Esophagus squamous epithelium (tissue), 5 donors: Measurements from ENCODE around the gene LRRC10B. TPM values are rescaled to one million over a fixed set of nuclear protein-coding genes. Genes with fewer than 3 reads are reported as not detected.

Source experiments
- DNase-seq: peaks from one replicate; lab custom pipeline; 2025; lab: John Stamatoyannopoulos, UW
- H3K27ac ChIP-seq, 4 donors: fragments of 200-600 bp; sonication (generic); one replicate each; pipeline ENCODE4 v1.5.1; 2016 to 2019; ENCODE audit warnings: mild to moderate bottlenecking in 1 of 4
- H3K27me3 ChIP-seq, 4 donors: fragments of 200-600 bp; sonication (generic); 1 replicate in 3 of 4; 2 replicates in 1 of 4; pipeline versions ENCODE4 v1.5.1 to v1.6.0; 2017 to 2021; ENCODE audit warnings: antibody characterized with exemption in 1 of 4
- H3K36me3 ChIP-seq, 3 donors: fragments of 200-600 bp; sonication (generic); one replicate each; pipeline ENCODE4 v1.5.1; 2016 to 2019
- H3K4me1 ChIP-seq, 3 donors: fragments of 200-600 bp; sonication (generic); one replicate each; pipeline ENCODE4 v1.5.1; 2017 to 2019
- H3K4me3 ChIP-seq, 4 donors: fragments of 200-600 bp; sonication (generic); 1 replicate in 3 of 4; 2 replicates in 1 of 4; pipeline ENCODE4 v1.5.1; 2016 to 2019; ENCODE audit warnings: mild to moderate bottlenecking in 2 of 4, moderate library complexity in 1 of 4
- H3K9me3 ChIP-seq, 3 donors: fragments of 200-600 bp; sonication (generic); one replicate each; pipeline ENCODE4 v1.5.1; 2016 to 2019
- POLR2A ChIP-seq, 4 donors: fragments of 450-650 bp; IDR thresholded peaks; one replicate each; pipeline ENCODE4 v1.6.1; 2017; ENCODE audit warnings: antibody characterized with exemption in 4 of 4, mild to moderate bottlenecking in 4 of 4, moderate library complexity in 3 of 4
- WGBS, 2 donors: methylation state at CpG; one replicate each; pipeline ENCODE4 v1.1.5; 2018; 5-methylcytosine and 5-hydroxymethylcytosine counted together
- intact Hi-C: fragments of 100-400 bp; cut with DNase I; formaldehyde crosslinking; loops from one replicate; pipeline ENCODE4 v1.15.0; 2022
- small RNA-seq, 4 donors: library from RNA; depleted of rRNA; stranded (forward); fragments of <200 nt; gene quantifications; one replicate each; pipeline ENCODE3, GENCODE V24; 2016
- total RNA-seq, 4 donors: library from RNA; depleted of rRNA; stranded (reverse); fragments of >200 nt; gene quantifications; one replicate each; pipeline ENCODE4 v1.1.0, GENCODE V29; 2016
- TF ChIP-seq, protein P1 (sequence below), 6 experiments: fragments of 450-650 bp in 4 of 6; fragments of 200-600 bp in 2 of 6; sonication (generic) in 2 of 6; IDR thresholded peaks; one replicate each; pipeline ENCODE4 v1.5.1; 2016 to 2019; ENCODE audit warnings: antibody characterized with exemption in 6 of 6, mild to moderate bottlenecking in 4 of 6, moderate library complexity in 4 of 6
- donor health status: DM: yes; HTN: yes; CAD: no.

LRRC10B gene
- total RNA-seq, 4 donors from 2014 or later: 0.76 to 1.3 TPM; not detected in 2

DNA sequence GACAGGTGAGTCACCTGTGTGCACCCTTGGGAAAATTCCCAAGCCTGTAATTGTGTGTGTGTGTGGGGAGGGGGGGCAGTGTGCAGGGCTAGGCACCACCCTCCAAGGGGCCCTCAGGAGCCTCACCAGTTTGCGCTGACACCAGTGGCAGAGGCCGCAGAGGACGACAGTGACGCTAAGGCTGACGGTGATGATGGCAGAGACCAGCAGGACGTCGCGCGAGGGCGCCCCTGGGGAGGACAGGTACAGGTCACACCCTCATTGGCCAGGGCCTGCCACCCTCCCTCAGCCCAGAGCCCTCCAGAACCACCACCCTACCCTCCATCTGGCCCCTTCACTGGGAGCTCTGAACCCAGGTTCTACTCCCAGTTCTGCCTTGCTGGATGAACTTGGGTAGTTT is 47.4 kb downstream of the LRRC10B start:
- no peak overlapping the region for H3K27ac ChIP-seq
- H3K4me1 ChIP-seq: peaks cover 0 to 11% (median 6%) of the 10 kb centered on the region in 3 donors
- 60 to 64% methylated on average over 1 to 5 of the region's 10 CpGs for WGBS, 2 donors
- DNase-seq: no peak
- intact Hi-C loops: no loop called here
- no peak for TF ChIP-seq POLR2A (IDR thresholded peaks at IDR 0.05)
- TF ChIP-seq, protein P1, sequence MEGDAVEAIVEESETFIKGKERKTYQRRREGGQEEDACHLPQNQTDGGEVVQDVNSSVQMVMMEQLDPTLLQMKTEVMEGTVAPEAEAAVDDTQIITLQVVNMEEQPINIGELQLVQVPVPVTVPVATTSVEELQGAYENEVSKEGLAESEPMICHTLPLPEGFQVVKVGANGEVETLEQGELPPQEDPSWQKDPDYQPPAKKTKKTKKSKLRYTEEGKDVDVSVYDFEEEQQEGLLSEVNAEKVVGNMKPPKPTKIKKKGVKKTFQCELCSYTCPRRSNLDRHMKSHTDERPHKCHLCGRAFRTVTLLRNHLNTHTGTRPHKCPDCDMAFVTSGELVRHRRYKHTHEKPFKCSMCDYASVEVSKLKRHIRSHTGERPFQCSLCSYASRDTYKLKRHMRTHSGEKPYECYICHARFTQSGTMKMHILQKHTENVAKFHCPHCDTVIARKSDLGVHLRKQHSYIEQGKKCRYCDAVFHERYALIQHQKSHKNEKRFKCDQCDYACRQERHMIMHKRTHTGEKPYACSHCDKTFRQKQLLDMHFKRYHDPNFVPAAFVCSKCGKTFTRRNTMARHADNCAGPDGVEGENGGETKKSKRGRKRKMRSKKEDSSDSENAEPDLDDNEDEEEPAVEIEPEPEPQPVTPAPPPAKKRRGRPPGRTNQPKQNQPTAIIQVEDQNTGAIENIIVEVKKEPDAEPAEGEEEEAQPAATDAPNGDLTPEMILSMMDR (IDR thresholded peaks at IDR 0.05): no peak
- H3K4me3 ChIP-seq: no peak overlapping the region
- no peaks in the 10 kb centered on the region for H3K9me3 ChIP-seq
- H3K27me3 ChIP-seq: peaks cover 6 to 100% (median 16%) of the 10 kb centered on the region in 4 donors
- H3K36me3 ChIP-seq: no peaks in the 10 kb centered on the region

DNA sequence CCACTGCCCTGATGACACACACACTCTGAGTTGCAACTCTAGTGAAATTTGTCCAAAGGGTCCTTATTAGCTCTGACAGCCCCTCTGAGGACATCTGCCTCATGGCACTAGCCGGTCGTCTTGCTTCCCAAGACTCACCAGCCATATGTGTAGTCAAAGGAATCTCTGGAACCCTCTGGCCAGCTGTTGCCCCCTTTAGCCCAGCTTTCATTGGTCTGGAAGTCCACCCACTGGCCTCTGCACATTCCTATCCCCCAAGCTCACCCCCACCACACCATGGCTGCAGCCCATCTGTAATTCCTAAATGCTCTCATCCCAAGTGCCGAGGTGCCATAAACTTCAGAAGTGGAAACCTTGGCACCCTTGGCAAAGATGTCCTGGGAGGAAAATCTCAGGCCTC is 48.1 kb downstream of the LRRC10B start:
- intact Hi-C loops: no loop called here
- H3K27ac ChIP-seq: no peak overlapping the region
- H3K4me3 ChIP-seq: no peak overlapping the region
- no peaks in the 10 kb centered on the region for H3K9me3 ChIP-seq
- 73 to 84% methylated on average over 3 of the region's 3 CpGs for WGBS, 2 donors
- H3K27me3 ChIP-seq: peaks cover 6 to 99% (median 16%) of the 10 kb centered on the region in 4 donors
- no peak for DNase-seq
- H3K4me1 ChIP-seq: peaks cover 0 to 11% (median 6%) of the 10 kb centered on the region in 3 donors
- H3K36me3 ChIP-seq: no peaks in the 10 kb centered on the region
- no peak for TF ChIP-seq POLR2A (IDR thresholded peaks at IDR 0.05)
- TF ChIP-seq, protein P1 (IDR thresholded peaks at IDR 0.05): no peak

Small RNA genes lying within 50 kb of the gene (small RNA-seq; reads per million reads assigned to genes)
- gene MIR4488: 0 reads per million in 4 donors

Other genes with a start within 250 kb of the LRRC10B start
- gene VWCE, start 213.4 kb upstream of the LRRC10B start, total RNA-seq: 1 to 10 TPM in 1 of 4 donors, under 1 TPM in 3; 0.09 to 1.5 (median 0.30) TPM
- gene DDB1, start 175.6 kb upstream of the LRRC10B start, total RNA-seq: 100 to 1,000 TPM in 3 of 4 donors, 10 to 100 TPM in 1; 98.9 to 146 (median 127) TPM
- gene TKFC, start 175.5 kb upstream of the LRRC10B start, total RNA-seq: 10 to 100 TPM; 19.8 to 29.2 (median 26.4) TPM
- gene CYB561A3, start 146.9 kb upstream of the LRRC10B start, total RNA-seq: 10 to 100 TPM; 23.9 to 44.3 (median 27.9) TPM
- 10 to 100 TPM; 14.6 to 28.1 (median 20.7) TPM for gene TMEM138, start 146.4 kb upstream of the LRRC10B start, total RNA-seq
- 10 to 100 TPM in 2 of 4 donors, 1 to 10 TPM in 2; 4.4 to 22.7 (median 11.6) TPM for gene TMEM216, start 116.2 kb upstream of the LRRC10B start, total RNA-seq
- gene CPSF7, start 78.8 kb upstream of the LRRC10B start, total RNA-seq: 10 to 100 TPM; 24.4 to 44.1 (median 34.3) TPM
- gene SDHAF2, start 78.6 kb upstream of the LRRC10B start, total RNA-seq: 10 to 100 TPM; 26.0 to 62.9 (median 43.7) TPM
- 1 to 10 TPM; 1.6 to 2.9 (median 1.9) TPM for gene SYT7, start 72.3 kb downstream of the LRRC10B start, total RNA-seq
- gene DAGLA, start 171.6 kb downstream of the LRRC10B start, total RNA-seq: 1 to 10 TPM; 1.7 to 6.9 (median 2.9) TPM
- under 1 TPM in 3 of 4 donors, not detected in 1; 0.09 to 0.95 (median 0.22) TPM for gene MYRF, start 243.9 kb downstream of the LRRC10B start, total RNA-seq